ENCODE measurements around the gene MRPS27. TPM values are rescaled to one million over a fixed set of nuclear protein-coding genes. Genes with fewer than 3 reads are reported as not detected.

MRPS27 gene
- total and polyA plus RNA-seq, 9 of the 15 experiments (the other 6 are each of a cell fraction or from before 2014, with no cell fraction given) = 73.6 to 144 (median 106) TPM

DNA sequence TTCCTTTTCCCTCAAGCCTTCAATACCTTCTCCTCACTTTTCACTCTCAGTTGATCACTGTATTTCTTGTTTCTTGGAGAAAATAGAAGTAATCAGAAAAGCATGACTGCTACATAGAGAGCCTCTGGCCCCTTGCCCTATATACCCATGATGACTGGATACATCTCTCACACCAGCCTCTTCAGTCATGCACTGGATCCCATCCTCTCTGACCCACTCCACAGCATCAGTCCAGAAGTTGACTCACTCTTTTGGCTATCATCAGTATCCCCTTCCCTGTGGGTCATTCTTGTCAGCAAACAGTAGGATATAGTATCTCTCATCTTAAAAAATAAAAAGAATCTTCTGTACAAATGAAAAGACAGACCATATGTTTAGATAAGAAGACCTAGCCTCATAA is 33.0 kb upstream of the MRPS27 start:
- no peaks in the 10 kb centered on the region for H3K9me1 ChIP-seq (ENCODE audit: control insufficient read depth, insufficient read depth, low read length)
- ChIA-PET CTCF (ENCODE audit: low intra/inter-chr PET ratio) (no interaction called here), POLR2A (interaction anchor here (0.7 kb wide), 1 partner anchor 76 kb away, joined by 3 read pairs; no protein-coding TSS in a partner anchor)
- H3K9me3 ChIP-seq (replicated peaks; ENCODE audit: control insufficient read depth, insufficient read depth, low read depth, low read length) = no peaks in the 10 kb centered on the region
- ATAC-seq (no peak), DNase-seq (ENCODE audit: extremely low read depth in 1 of 4, low spot score in 3 of 4) (no peak), FAIRE-seq (no peak)
- no peak overlapping the region for H2AFZ ChIP-seq (ENCODE audit: low read depth, low read length)
- no peaks in the 10 kb centered on the region for H3K4me1 ChIP-seq (replicated peaks in 1 of 2; ENCODE audit: control insufficient read depth in 2 of 2, insufficient read depth in 2 of 2, low read length in 2 of 2)
- H3K27me3 ChIP-seq (ENCODE audit: control insufficient read depth in 2 of 2, insufficient read depth in 2 of 2, low read length in 2 of 2) = no peaks in the 10 kb centered on the region
- BruUV-seq (replicated peaks) = no TSS peak
- H3K4me2 ChIP-seq (ENCODE audit: insufficient read depth, low read length) = no peak overlapping the region
- TF ChIP-seq CREB1 (IDR thresholded peaks at IDR 0.05) = no peak
- no peak for TF ChIP-seq CREB1 (CRISPR knock-in tag; IDR thresholded peaks at IDR 0.05)
- no peak for TF ChIP-seq ZNF79 (CRISPR knock-in tag; IDR thresholded peaks at IDR 0.05; ENCODE audit: low read depth)
- TF ChIP-seq CLOCK (CRISPR knock-in tag; IDR thresholded peaks at IDR 0.05; ENCODE audit: borderline replicate concordance) = no peak
- no peak for TF ChIP-seq PCBP1 (IDR thresholded peaks at IDR 0.05; ENCODE audit: low read depth, low read length, poor library complexity, severe bottlenecking)
- no peak for TF ChIP-seq ZNF408 (CRISPR knock-in tag; IDR thresholded peaks at IDR 0.05; ENCODE audit: low read depth)
- TF ChIP-seq RBM25 (IDR thresholded peaks at IDR 0.05; ENCODE audit: low read depth, low read length, severe bottlenecking) = no peak
- TF ChIP-seq USF2 (CRISPR knock-in tag; IDR thresholded peaks at IDR 0.05) = no peak
- no peak for TF ChIP-seq ZNF583 (CRISPR knock-in tag; IDR thresholded peaks at IDR 0.05)
- no peak for TF ChIP-seq RBFOX2 (IDR thresholded peaks at IDR 0.05; ENCODE audit: low read depth, low read length)
- TF ChIP-seq, protein P1, sequence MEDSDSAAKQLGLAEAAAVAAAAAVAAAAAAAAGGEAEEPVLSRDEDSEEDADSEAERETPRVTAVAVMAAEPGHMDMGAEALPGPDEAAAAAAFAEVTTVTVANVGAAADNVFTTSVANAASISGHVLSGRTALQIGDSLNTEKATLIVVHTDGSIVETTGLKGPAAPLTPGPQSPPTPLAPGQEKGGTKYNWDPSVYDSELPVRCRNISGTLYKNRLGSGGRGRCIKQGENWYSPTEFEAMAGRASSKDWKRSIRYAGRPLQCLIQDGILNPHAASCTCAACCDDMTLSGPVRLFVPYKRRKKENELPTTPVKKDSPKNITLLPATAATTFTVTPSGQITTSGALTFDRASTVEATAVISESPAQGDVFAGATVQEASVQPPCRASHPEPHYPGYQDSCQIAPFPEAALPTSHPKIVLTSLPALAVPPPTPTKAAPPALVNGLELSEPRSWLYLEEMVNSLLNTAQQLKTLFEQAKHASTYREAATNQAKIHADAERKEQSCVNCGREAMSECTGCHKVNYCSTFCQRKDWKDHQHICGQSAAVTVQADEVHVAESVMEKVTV (CRISPR knock-in tag; IDR thresholded peaks at IDR 0.05) = no peak
- TF ChIP-seq, protein P2, sequence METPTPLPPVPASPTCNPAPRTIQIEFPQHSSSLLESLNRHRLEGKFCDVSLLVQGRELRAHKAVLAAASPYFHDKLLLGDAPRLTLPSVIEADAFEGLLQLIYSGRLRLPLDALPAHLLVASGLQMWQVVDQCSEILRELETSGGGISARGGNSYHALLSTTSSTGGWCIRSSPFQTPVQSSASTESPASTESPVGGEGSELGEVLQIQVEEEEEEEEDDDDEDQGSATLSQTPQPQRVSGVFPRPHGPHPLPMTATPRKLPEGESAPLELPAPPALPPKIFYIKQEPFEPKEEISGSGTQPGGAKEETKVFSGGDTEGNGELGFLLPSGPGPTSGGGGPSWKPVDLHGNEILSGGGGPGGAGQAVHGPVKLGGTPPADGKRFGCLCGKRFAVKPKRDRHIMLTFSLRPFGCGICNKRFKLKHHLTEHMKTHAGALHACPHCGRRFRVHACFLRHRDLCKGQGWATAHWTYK (CRISPR knock-in tag; IDR thresholded peaks at IDR 0.05) = no peak
- no peak for TF ChIP-seq CHAMP1 (IDR thresholded peaks at IDR 0.05)
- in situ Hi-C loops (cut with MboI) = no loop called here
- H3K4me3 ChIP-seq = no peak overlapping the region
- intact Hi-C loops (cut with micrococcal nuclease) = no loop called here
- no peak overlapping the region for H3K27ac ChIP-seq (ENCODE audit: extremely low read depth, low read depth, low read length)
- peaks cover 19% of the 10 kb centered on the region; the same call in 2 of the 3 replicates for H3K36me3 ChIP-seq (ENCODE audit: control insufficient read depth, insufficient read depth, low read length)
- no peaks in the 10 kb centered on the region for H3K79me2 ChIP-seq (ENCODE audit: control insufficient read depth, insufficient read depth, low read length)
- no peak overlapping the region for H3K9ac ChIP-seq (ENCODE audit: insufficient read depth in 1 of 2, low read depth in 2 of 2, low read length in 2 of 2)
- H4K20me1 ChIP-seq (replicated peaks; ENCODE audit: control insufficient read depth, insufficient read depth, low read length) = no peaks in the 10 kb centered on the region
